WI38 (cell line): ENCODE measurements around the gene LNX1.

Experiments used
- H3K4me3 ChIP-seq: 2 replicates; pipeline ENCODE4 v1.5.1; 2011; ENCODE audit warnings: low read depth, mild to moderate bottlenecking, control low read depth, low read length
- TF ChIP-seq, protein P1 (sequence below): IDR thresholded peaks from 2 replicates; pipeline ENCODE4 v1.5.1; 2012; ENCODE audit warnings: low read depth, mild to moderate bottlenecking, control low read depth, low read length

LNX1 gene

DNA sequence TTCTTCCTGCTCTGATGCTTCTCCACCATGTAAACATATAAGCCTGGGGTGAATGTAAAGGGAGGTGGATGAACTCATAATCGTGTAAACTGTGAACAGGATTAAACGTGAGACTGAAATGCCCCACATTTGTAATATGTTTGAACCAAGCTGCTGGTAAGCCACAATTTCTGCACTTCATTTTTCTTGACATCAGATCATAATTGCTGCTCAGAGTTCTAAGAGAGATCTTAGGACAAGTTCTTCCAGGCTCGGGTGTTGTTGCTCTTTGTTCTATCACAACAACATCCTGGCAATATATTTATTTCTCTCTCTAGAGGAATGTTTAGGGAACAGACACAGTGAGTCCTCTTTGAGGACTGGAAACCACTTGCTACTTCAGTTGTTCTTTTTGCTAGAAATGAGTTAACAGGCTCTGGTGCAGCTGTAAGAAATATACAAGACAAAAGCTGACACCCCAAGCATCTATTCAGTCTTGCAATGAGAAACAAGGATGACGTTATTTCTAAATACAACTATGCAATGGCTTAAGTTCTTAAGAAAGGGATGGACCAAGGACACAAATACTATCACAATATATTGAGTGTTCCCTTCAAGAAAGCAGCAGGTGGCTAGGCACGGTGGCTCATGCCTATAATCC, 59.6 kb downstream of the LNX1 start:
- H3K4me3 ChIP-seq: no peak overlapping the region
- TF ChIP-seq, protein P1, sequence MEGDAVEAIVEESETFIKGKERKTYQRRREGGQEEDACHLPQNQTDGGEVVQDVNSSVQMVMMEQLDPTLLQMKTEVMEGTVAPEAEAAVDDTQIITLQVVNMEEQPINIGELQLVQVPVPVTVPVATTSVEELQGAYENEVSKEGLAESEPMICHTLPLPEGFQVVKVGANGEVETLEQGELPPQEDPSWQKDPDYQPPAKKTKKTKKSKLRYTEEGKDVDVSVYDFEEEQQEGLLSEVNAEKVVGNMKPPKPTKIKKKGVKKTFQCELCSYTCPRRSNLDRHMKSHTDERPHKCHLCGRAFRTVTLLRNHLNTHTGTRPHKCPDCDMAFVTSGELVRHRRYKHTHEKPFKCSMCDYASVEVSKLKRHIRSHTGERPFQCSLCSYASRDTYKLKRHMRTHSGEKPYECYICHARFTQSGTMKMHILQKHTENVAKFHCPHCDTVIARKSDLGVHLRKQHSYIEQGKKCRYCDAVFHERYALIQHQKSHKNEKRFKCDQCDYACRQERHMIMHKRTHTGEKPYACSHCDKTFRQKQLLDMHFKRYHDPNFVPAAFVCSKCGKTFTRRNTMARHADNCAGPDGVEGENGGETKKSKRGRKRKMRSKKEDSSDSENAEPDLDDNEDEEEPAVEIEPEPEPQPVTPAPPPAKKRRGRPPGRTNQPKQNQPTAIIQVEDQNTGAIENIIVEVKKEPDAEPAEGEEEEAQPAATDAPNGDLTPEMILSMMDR: no peak

DNA sequence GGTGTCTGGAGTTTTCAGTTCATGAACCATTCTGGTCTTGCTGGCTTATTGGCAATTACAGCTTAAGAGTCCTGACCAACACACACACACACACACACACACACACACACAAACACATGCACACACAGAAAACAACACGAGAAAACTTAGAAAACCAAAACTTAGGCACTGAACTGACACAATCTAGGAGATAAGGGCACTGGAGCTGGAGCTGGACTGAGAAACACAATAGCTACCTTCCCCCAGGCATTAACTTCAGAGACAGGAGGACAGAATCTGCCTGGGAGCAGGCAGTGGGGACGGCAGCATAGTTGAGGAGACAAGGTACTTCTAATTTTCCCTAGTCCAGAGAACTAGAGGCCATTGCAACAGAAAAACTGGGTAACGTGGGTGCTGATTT, 62.3 kb downstream of the LNX1 start:
- TF ChIP-seq, protein P1: no peak
- no peak overlapping the region for H3K4me3 ChIP-seq

DNA sequence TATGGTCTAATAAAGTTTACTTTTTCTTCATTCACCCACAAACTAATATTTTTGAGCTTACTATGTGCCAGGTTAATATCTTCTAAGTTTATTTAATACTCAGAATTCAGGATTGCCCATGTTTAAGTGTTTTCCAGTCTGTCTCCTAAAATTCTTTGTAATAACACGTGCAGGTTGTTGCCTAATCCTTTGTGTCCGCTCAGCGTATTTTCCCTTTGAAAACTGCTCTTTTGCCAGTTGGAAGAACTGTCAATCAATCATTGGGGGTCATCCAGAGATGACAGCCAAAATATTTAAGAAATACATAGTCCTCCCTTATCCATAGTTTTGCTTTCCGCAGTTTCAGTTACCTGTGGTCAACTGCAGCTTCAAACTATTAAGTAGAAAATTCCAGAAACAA, 63.4 kb downstream of the LNX1 start:
- no peak overlapping the region for H3K4me3 ChIP-seq
- TF ChIP-seq, protein P1: no peak

DNA sequence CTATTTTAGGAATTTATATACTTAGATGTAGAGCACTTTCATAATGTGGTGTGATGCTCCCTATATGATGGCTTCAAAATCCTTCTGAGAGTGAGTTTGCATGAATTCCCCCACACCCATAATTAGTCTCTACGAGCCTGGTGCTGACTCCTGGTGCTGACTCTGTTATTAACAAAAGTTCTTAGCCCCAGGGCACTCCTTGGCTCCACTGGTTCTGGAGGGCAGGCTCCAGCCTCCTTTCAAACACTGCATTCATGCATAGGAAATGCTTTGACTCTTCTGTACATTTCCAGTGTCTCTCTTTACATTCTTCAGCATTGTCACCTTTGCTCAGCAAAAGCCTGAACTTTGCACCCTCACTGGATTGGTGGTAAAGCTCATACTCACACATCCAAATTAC, 64.0 kb downstream of the LNX1 start:
- no peak overlapping the region for H3K4me3 ChIP-seq
- TF ChIP-seq, protein P1: no peak

DNA sequence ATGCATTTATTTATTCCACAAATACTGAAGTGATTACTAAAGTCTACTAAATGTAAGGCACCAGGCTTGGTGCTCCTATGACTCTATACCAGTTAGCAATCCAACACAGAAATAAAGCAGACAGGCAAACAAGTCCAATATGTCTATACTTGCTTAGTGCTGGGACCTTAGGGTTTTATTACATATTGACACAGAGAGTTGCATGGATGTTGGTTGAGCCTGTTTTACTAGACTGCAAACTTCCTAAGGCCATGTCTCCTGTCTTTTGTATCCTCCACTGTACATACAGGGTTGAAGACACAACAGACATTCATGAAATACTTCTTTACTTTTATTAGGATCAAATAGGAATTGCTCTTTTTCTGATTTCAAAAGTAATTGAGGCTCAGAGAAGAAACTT, 69.0 kb downstream of the LNX1 start:
- TF ChIP-seq, protein P1: no peak
- no peak overlapping the region for H3K4me3 ChIP-seq

DNA sequence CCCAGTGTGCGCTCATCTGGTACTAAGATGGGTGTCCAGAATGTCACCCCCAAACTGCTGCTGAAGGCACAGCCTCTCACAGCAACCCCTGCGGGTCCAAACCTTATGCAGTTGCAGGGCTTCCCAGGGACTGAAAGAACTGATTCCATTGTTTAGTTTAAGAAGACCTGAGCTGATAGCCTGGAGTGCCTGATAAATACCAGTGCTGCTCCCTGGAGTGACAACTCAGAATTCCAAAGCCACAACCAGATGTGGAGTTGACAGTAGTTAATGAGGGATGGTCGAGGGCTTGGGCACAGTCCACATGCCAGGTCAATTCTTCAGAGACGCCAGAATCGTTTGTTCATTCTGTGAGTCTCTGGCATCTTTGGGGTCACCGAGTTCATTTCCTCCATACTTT, 71.2 kb downstream of the LNX1 start:
- H3K4me3 ChIP-seq: no peak overlapping the region
- TF ChIP-seq, protein P1: no peak

DNA sequence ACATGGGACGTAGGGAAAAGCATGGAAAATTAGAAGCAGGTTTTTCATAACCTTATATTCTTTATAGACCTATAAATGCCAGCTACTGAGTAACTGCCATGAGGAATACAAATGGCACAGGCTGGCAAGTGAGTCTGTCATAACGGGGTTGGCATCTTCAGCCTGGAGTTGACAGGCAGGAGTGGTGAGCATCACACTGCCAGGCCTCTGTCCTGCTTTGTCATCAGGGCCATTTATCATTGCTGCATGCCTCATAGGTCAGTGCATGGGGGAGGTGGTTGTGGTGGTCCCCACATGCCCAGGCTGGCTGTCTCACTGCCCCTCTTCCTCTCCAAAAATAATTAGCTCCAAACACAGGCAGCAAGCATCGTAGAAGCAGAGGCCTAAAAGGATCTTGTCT, 72.5 kb downstream of the LNX1 start:
- no peak overlapping the region for H3K4me3 ChIP-seq
- TF ChIP-seq, protein P1: no peak
